H9 (cell line): Measurements from ENCODE around the gene RNF149. TPM values are rescaled to one million over a fixed set of nuclear protein-coding genes. Genes with fewer than 3 reads are reported as not detected.

Experiments used
- DNase-seq: peaks from one replicate; pipeline ENCODE4 v3.0.0-alpha.2; 2017
- H2AFZ ChIP-seq: one replicate; pipeline ENCODE4 v1.6.1; 2013; ENCODE audit warnings: mild to moderate bottlenecking, low read length, control low read depth, moderate library complexity
- H2AK5ac ChIP-seq: 2 replicates; pipeline ENCODE4 v1.6.1; 2013; ENCODE audit warnings: low read length, control low read depth, mixed read lengths; ENCODE audit not compliant: insufficient read length
- H2BK120ac ChIP-seq: one replicate; pipeline ENCODE4 v1.6.1; 2013; ENCODE audit warnings: low read depth, mild to moderate bottlenecking, low read length, control low read depth, inconsistent platforms; ENCODE audit not compliant: poor library complexity, severe bottlenecking
- H2BK12ac ChIP-seq: 2 replicates; pipeline ENCODE4 v1.6.1; 2013; ENCODE audit warnings: low read length, control low read depth, mixed read lengths, low read depth; ENCODE audit not compliant: insufficient read length
- H2BK15ac ChIP-seq: 2 replicates; pipeline ENCODE4 v1.6.1; 2013; ENCODE audit warnings: low read depth, low read length, control low read depth
- H2BK20ac ChIP-seq: one replicate; pipeline ENCODE4 v1.6.1; 2013; ENCODE audit warnings: low read depth, mild to moderate bottlenecking, low read length, control low read depth, inconsistent platforms; ENCODE audit not compliant: poor library complexity, severe bottlenecking
- H2BK5ac ChIP-seq: 2 replicates; pipeline ENCODE4 v1.6.1; 2013; ENCODE audit warnings: low read length, control low read depth, mixed read lengths; ENCODE audit not compliant: insufficient read length
- H3K14ac ChIP-seq: 2 replicates; pipeline ENCODE4 v1.6.1; 2013; ENCODE audit warnings: low read length, control low read depth; ENCODE audit not compliant: insufficient read depth
- H3K18ac ChIP-seq: 2 replicates; pipeline ENCODE4 v1.6.1; 2013; ENCODE audit warnings: low read depth, mild to moderate bottlenecking, mixed read lengths, low read length, control low read depth; ENCODE audit not compliant: insufficient read length
- H3K23ac ChIP-seq: 2 replicates; pipeline ENCODE4 v1.6.1; 2013; ENCODE audit warnings: low read length, control low read depth, mixed read lengths, low read depth; ENCODE audit not compliant: insufficient read length
- H3K23me2 ChIP-seq: 2 replicates; pipeline ENCODE4 v1.6.1; 2013; ENCODE audit warnings: low read depth, mild to moderate bottlenecking, mixed read lengths, low read length, control low read depth; ENCODE audit not compliant: insufficient read length, poor library complexity, severe bottlenecking
- H3K27ac ChIP-seq: 2 replicates; pipeline ENCODE4 v1.5.1; 2013; ENCODE audit warnings: low read length, control low read depth, mixed read lengths, low read depth; ENCODE audit not compliant: insufficient read length
- H3K27me3 ChIP-seq: 2 replicates; pipeline ENCODE4 v1.6.1; 2013; ENCODE audit warnings: low read length, control low read depth, inconsistent platforms; ENCODE audit not compliant: insufficient read depth
- H3K4ac ChIP-seq: 2 replicates; pipeline ENCODE4 v1.6.1; 2013; ENCODE audit warnings: low read depth, mild to moderate bottlenecking, control low read depth, inconsistent platforms, low read length, moderate library complexity
- H3K4me1 ChIP-seq: 2 replicates; pipeline ENCODE4 v1.6.1; 2013; ENCODE audit warnings: low read length, control low read depth, inconsistent platforms; ENCODE audit not compliant: insufficient read depth
- H3K4me2 ChIP-seq: 2 replicates; pipeline ENCODE4 v1.6.1; 2013; ENCODE audit warnings: low read length, control low read depth, mixed read lengths; ENCODE audit not compliant: insufficient read length, insufficient read depth
- H3K56ac ChIP-seq: 2 replicates; pipeline ENCODE4 v1.6.1; 2013; ENCODE audit warnings: low read depth, mild to moderate bottlenecking, mixed read lengths, low read length, control low read depth; ENCODE audit not compliant: insufficient read length
- H3K79me1 ChIP-seq: 2 replicates; pipeline ENCODE4 v1.6.1; 2013; ENCODE audit warnings: low read depth, mild to moderate bottlenecking, moderate library complexity, low read length, control low read depth, inconsistent platforms; ENCODE audit not compliant: insufficient read depth, poor library complexity, severe bottlenecking
- H3K79me2 ChIP-seq: 2 replicates; pipeline ENCODE4 v1.6.1; 2013; ENCODE audit warnings: low read length, control low read depth, inconsistent platforms; ENCODE audit not compliant: insufficient read depth
- H3K9ac ChIP-seq: 2 replicates; pipeline ENCODE4 v1.6.1; 2013; ENCODE audit warnings: low read length, control low read depth, mixed read lengths; ENCODE audit not compliant: insufficient read length; ENCODE audit errors: extremely low read depth
- H3K9me3 ChIP-seq: one replicate; pipeline ENCODE4 v1.6.1; 2013; ENCODE audit warnings: low read depth, low read length, inconsistent platforms; ENCODE audit not compliant: control insufficient read depth
- H3T11ph ChIP-seq: one replicate; pipeline ENCODE4 v1.6.1; 2013; ENCODE audit warnings: mild to moderate bottlenecking, low read length, control low read depth, inconsistent platforms
- H4K20me1 ChIP-seq: one replicate; pipeline ENCODE4 v1.6.1; 2013; ENCODE audit not compliant: control insufficient read depth, insufficient read length, insufficient read depth
- H4K5ac ChIP-seq: 2 replicates; pipeline ENCODE4 v1.6.1; 2013; ENCODE audit warnings: low read depth, mild to moderate bottlenecking, mixed read lengths, low read length, control low read depth; ENCODE audit not compliant: insufficient read length
- H4K8ac ChIP-seq: replicated peaks from 2 replicates; pipeline ENCODE4 v1.6.1; 2013; ENCODE audit warnings: low read length, control low read depth, mixed read lengths, low read depth; ENCODE audit not compliant: insufficient read length
- H4K91ac ChIP-seq: 2 replicates; pipeline ENCODE4 v1.6.1; 2013; ENCODE audit warnings: low read depth, mild to moderate bottlenecking, moderate library complexity, mixed read lengths, low read length, control low read depth; ENCODE audit not compliant: insufficient read length
- H3K27ac Mint-ChIP-seq, 3 experiments: 2 replicates in 2 of 3; 3 replicates in 1 of 3; pipeline ENCODE4 v1.8.0; 2020 to 2021; ENCODE audit warnings: mixed read lengths in 3 of 3, mild to moderate bottlenecking in 1 of 3, moderate library complexity in 1 of 3
- H3K27me3 Mint-ChIP-seq: 2 replicates; pipeline ENCODE4 v1.8.0; 2021; ENCODE audit warnings: low read depth, mild to moderate bottlenecking, moderate library complexity, mixed read lengths
- H3K36me3 Mint-ChIP-seq, 3 experiments: 2 replicates in 2 of 3; 3 replicates in 1 of 3; pipeline ENCODE4 v1.8.0; 2020 to 2021; ENCODE audit warnings: low read depth in 3 of 3, mixed read lengths in 3 of 3; ENCODE audit not compliant: insufficient read depth in 1 of 3
- H3K4me1 Mint-ChIP-seq, 2 experiments: 2 replicates each; pipeline ENCODE4 v1.8.0; 2020; ENCODE audit warnings: mixed read lengths in 2 of 2
- H3K4me3 Mint-ChIP-seq, 2 experiments: 2 replicates in 1 of 2; 3 replicates in 1 of 2; pipeline ENCODE4 v1.8.0; 2020 to 2021; ENCODE audit warnings: mild to moderate bottlenecking in 2 of 2, mixed read lengths in 2 of 2, moderate library complexity in 1 of 2
- H3K9me3 Mint-ChIP-seq, 2 experiments: 2 replicates in 1 of 2; 3 replicates in 1 of 2; pipeline ENCODE4 v1.8.0; 2020; ENCODE audit warnings: mild to moderate bottlenecking in 2 of 2, mixed read lengths in 2 of 2, moderate library complexity in 1 of 2
- CTCF ChIP-seq: fragments of 200-600 bp; sonication (generic); conservative IDR thresholded peaks from 3 replicates; pipeline ENCODE4 v1.8.0; 2021; ENCODE audit warnings: antibody characterized with exemption, mild to moderate bottlenecking
- WGBS: extraction: QIAGEN DNeasy Blood & Tissue Kit; methylation state at CpG from one replicate; pipeline ENCODE4 v1.1.7; 2013; ENCODE audit warnings: missing lambda C conversion rate, low lambda C conversion rate, mixed read lengths; ENCODE audit not compliant: insufficient read length; ENCODE audit errors: extremely low coverage; 5-methylcytosine and 5-hydroxymethylcytosine counted together
- total RNA-seq: library from RNA; stranded (reverse); gene quantifications from 2 replicates; pipeline ENCODE4 v1.2.1, GENCODE V29; 2021

Gene RNF149
- total RNA-seq, 1 experiment from 2014 or later, result 18.0 TPM

- H3K79me1 ChIP-seq, result peaks cover 9% of the 10 kb centered on the region
- no peak overlapping the region for H2AK5ac ChIP-seq
Measured at GRCh38 chr2:101310834-101311695, 2.6 kb upstream of the RNF149 start.

More at GRCh38 chr2:101310834-101311695, 2.6 kb upstream of the RNF149 start:
- H3K14ac ChIP-seq, result no peak overlapping the region
- peaks cover 19 to 23% of the 10 kb centered on the region in 2 experiments for H3K4me1 Mint-ChIP-seq
- H3K18ac ChIP-seq, result no peak overlapping the region
- DNase-seq, result no peak
- no peak overlapping the region for H3K23ac ChIP-seq
- no peak overlapping the region for H3K27ac ChIP-seq
- no peak overlapping the region for H2BK5ac ChIP-seq
- H3K27ac Mint-ChIP-seq, result no peak overlapping the region
- H3K9me3 Mint-ChIP-seq, result no peaks in the 10 kb centered on the region
- H3K79me2 ChIP-seq, result peaks cover 19% of the 10 kb centered on the region
- H2BK120ac ChIP-seq, result no peak overlapping the region
- no peak overlapping the region for H2BK20ac ChIP-seq
- no peak overlapping the region for H2BK12ac ChIP-seq
- no CpG with 5 or more reads among the region's 7 CpGs for WGBS
- no peak overlapping the region for H3K9ac ChIP-seq
- H3K4me2 ChIP-seq, result no peak overlapping the region
- H3K9me3 ChIP-seq, result no peaks in the 10 kb centered on the region
- H3K4me3 Mint-ChIP-seq, result no peak overlapping the region
- no peaks in the 10 kb centered on the region for H4K20me1 ChIP-seq
- no peak for TF ChIP-seq CTCF
- H3K23me2 ChIP-seq, result peaks cover 17% of the 10 kb centered on the region
- H4K91ac ChIP-seq, result no peak overlapping the region
- no peak overlapping the region for H2AFZ ChIP-seq
- H4K5ac ChIP-seq, result no peak overlapping the region
- H3K36me3 Mint-ChIP-seq, result peaks cover 0 to 5% (median 0%) of the 10 kb centered on the region in 3 experiments; a peak in 2 of 7 replicates
- H3K4ac ChIP-seq, result no peak overlapping the region
- H3K4me1 ChIP-seq, result peaks cover 7% of the 10 kb centered on the region; the same call in 1 of the 2 replicates
- no peak overlapping the region for H3K56ac ChIP-seq
- H3K27me3 Mint-ChIP-seq, result peaks cover 7% of the 10 kb centered on the region; the same call in 1 of the 2 replicates
- H3T11ph ChIP-seq, result no peak overlapping the region
- H2BK15ac ChIP-seq, result no peak overlapping the region
- H4K8ac ChIP-seq, result no peak overlapping the region
- no peaks in the 10 kb centered on the region for H3K27me3 ChIP-seq
